ENCODE data around the gene ATF4.

- TF ChIP-seq, protein P1, sequence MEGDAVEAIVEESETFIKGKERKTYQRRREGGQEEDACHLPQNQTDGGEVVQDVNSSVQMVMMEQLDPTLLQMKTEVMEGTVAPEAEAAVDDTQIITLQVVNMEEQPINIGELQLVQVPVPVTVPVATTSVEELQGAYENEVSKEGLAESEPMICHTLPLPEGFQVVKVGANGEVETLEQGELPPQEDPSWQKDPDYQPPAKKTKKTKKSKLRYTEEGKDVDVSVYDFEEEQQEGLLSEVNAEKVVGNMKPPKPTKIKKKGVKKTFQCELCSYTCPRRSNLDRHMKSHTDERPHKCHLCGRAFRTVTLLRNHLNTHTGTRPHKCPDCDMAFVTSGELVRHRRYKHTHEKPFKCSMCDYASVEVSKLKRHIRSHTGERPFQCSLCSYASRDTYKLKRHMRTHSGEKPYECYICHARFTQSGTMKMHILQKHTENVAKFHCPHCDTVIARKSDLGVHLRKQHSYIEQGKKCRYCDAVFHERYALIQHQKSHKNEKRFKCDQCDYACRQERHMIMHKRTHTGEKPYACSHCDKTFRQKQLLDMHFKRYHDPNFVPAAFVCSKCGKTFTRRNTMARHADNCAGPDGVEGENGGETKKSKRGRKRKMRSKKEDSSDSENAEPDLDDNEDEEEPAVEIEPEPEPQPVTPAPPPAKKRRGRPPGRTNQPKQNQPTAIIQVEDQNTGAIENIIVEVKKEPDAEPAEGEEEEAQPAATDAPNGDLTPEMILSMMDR (IDR thresholded peaks at IDR 0.05): no peak
- no peak for TF ChIP-seq POLR2A (IDR thresholded peaks at IDR 0.05)
- no peak for TF ChIP-seq EP300 (IDR thresholded peaks at IDR 0.05)
These were observed 13.7 kb downstream of the ATF4 start for GRCh38 chr22:39534092-39534506.

All from ovary (tissue), 3 donors.